Neutrophil (primary cell): ENCODE measurements around the gene HMGN3.

Experiments
- H3K27ac ChIP-seq: fragments of 200-600 bp; sonication (generic); 2 replicates; pipeline ENCODE4 v1.5.1; 2016; ENCODE audit warnings: mild to moderate bottlenecking, moderate library complexity
- H3K27me3 ChIP-seq: fragments of 200-600 bp; sonication (generic); 2 replicates; pipeline ENCODE4 v1.6.0; 2016; ENCODE audit warnings: mild to moderate bottlenecking
- H3K36me3 ChIP-seq: fragments of 200-600 bp; sonication (generic); 2 replicates; pipeline ENCODE4 v1.5.1; 2017
- H3K4me1 ChIP-seq, 2 experiments: fragments of 200-600 bp in 1 of 2; sonication (generic) in 1 of 2; 1 replicate in 1 of 2; 2 replicates in 1 of 2; pipeline versions ENCODE4 v1.5.1 to v1.6.1; 2013 to 2016; ENCODE audit warnings: low read depth in 1 of 2, low read length in 1 of 2, mild to moderate bottlenecking in 1 of 2, moderate library complexity in 1 of 2; ENCODE audit not compliant: control insufficient read depth in 1 of 2, insufficient read depth in 1 of 2
- H3K4me3 ChIP-seq, 2 experiments: fragments of 200-600 bp in 1 of 2; sonication (generic) in 1 of 2; 1 replicate in 1 of 2; 2 replicates in 1 of 2; pipeline ENCODE4 v1.5.1; 2013 to 2016; ENCODE audit warnings: low read depth in 1 of 2, low read length in 1 of 2, mild to moderate bottlenecking in 1 of 2, moderate library complexity in 1 of 2
- H3K9me3 ChIP-seq: fragments of 200-600 bp; sonication (generic); 2 replicates; pipeline ENCODE4 v1.5.1; 2016
- CTCF ChIP-seq: fragments of 200-600 bp; sonication (generic); IDR thresholded peaks from 2 replicates; pipeline ENCODE4 v1.5.1; 2016; ENCODE audit warnings: antibody characterized with exemption

The HMGN3 gene

GRCh38 chr6:79203753-79204253 lies 30.7 kb downstream of the HMGN3 start:
- Histone ChIP-seq H3K9me3 (no peaks in the 10 kb centered on the region), H3K27me3 (no peaks in the 10 kb centered on the region), H3K4me3 (no peak overlapping the region), H3K36me3 (no peaks in the 10 kb centered on the region), H3K27ac (no peak overlapping the region), H3K4me1 (no peaks in the 10 kb centered on the region)
- TF ChIP-seq CTCF = no peak

- H3K27me3 ChIP-seq = no peaks in the 10 kb centered on the region
- no peaks in the 10 kb centered on the region for H3K36me3 ChIP-seq
- H3K9me3 ChIP-seq = no peaks in the 10 kb centered on the region
- H3K4me1 ChIP-seq = no peaks in the 10 kb centered on the region
- no peak overlapping the region for H3K27ac ChIP-seq
- no peak for TF ChIP-seq CTCF
- H3K4me3 ChIP-seq = no peak overlapping the region
These were observed 31.9 kb downstream of the HMGN3 start for GRCh38 chr6:79202556-79202955.

GRCh38 chr6:79201983-79202382 lies 32.5 kb downstream of the HMGN3 start:
- no peak overlapping the region for H3K4me3 ChIP-seq
- no peaks in the 10 kb centered on the region for H3K9me3 ChIP-seq
- no peak for TF ChIP-seq CTCF
- H3K4me1 ChIP-seq = peaks cover 0 to 1% of the 10 kb centered on the region in 2 experiments
- no peaks in the 10 kb centered on the region for H3K27me3 ChIP-seq
- H3K36me3 ChIP-seq = no peaks in the 10 kb centered on the region
- no peak overlapping the region for H3K27ac ChIP-seq

GRCh38 chr6:79201143-79201542 lies 33.3 kb downstream of the HMGN3 start:
- Histone ChIP-seq H3K27me3 (no peaks in the 10 kb centered on the region), H3K36me3 (no peaks in the 10 kb centered on the region), H3K27ac (no peak overlapping the region), H3K4me1 (peaks cover 0 to 8% of the 10 kb centered on the region in 2 experiments), H3K4me3 (no peak overlapping the region), H3K9me3 (no peaks in the 10 kb centered on the region)
- TF ChIP-seq CTCF = no peak

- TF ChIP-seq CTCF = no peak
- Histone ChIP-seq H3K27ac (no peak overlapping the region), H3K4me3 (no peak overlapping the region)
These were observed 37.6 kb downstream of the HMGN3 start for GRCh38 chr6:79196912-79197311.

GRCh38 chr6:79193971-79194370 lies 40.5 kb downstream of the HMGN3 start:
- Histone ChIP-seq H3K9me3 (no peaks in the 10 kb centered on the region), H3K27me3 (no peaks in the 10 kb centered on the region), H3K27ac (no peak overlapping the region), H3K4me1 (peaks cover 0 to 8% of the 10 kb centered on the region in 2 experiments), H3K36me3 (no peaks in the 10 kb centered on the region), H3K4me3 (no peak overlapping the region)
- no peak for TF ChIP-seq CTCF

More at GRCh38 chr6:79196912-79197311, 37.6 kb downstream of the HMGN3 start:
- H3K27me3 ChIP-seq = no peaks in the 10 kb centered on the region
- no peaks in the 10 kb centered on the region for H3K9me3 ChIP-seq
- no peaks in the 10 kb centered on the region for H3K36me3 ChIP-seq
- H3K4me1 ChIP-seq = peaks cover 0 to 8% of the 10 kb centered on the region in 2 experiments
